Neutrophil (primary cell): ENCODE results near the gene FAM174A.

Experiments
- H3K27ac ChIP-seq: fragments of 200-600 bp; sonication (generic); 2 replicates; pipeline ENCODE4 v1.5.1; 2016; ENCODE audit warnings: mild to moderate bottlenecking, moderate library complexity
- H3K27me3 ChIP-seq: fragments of 200-600 bp; sonication (generic); 2 replicates; pipeline ENCODE4 v1.6.0; 2016; ENCODE audit warnings: mild to moderate bottlenecking
- H3K36me3 ChIP-seq: fragments of 200-600 bp; sonication (generic); 2 replicates; pipeline ENCODE4 v1.5.1; 2017
- H3K4me1 ChIP-seq, 2 experiments: fragments of 200-600 bp in 1 of 2; sonication (generic) in 1 of 2; 1 replicate in 1 of 2; 2 replicates in 1 of 2; pipeline versions ENCODE4 v1.5.1 to v1.6.1; 2013 to 2016; ENCODE audit warnings: low read depth in 1 of 2, low read length in 1 of 2, mild to moderate bottlenecking in 1 of 2, moderate library complexity in 1 of 2; ENCODE audit not compliant: control insufficient read depth in 1 of 2, insufficient read depth in 1 of 2
- H3K4me3 ChIP-seq, 2 experiments: fragments of 200-600 bp in 1 of 2; sonication (generic) in 1 of 2; 1 replicate in 1 of 2; 2 replicates in 1 of 2; pipeline ENCODE4 v1.5.1; 2013 to 2016; ENCODE audit warnings: low read depth in 1 of 2, low read length in 1 of 2, mild to moderate bottlenecking in 1 of 2, moderate library complexity in 1 of 2
- H3K9me3 ChIP-seq: fragments of 200-600 bp; sonication (generic); 2 replicates; pipeline ENCODE4 v1.5.1; 2016
- CTCF ChIP-seq: fragments of 200-600 bp; sonication (generic); IDR thresholded peaks from 2 replicates; pipeline ENCODE4 v1.5.1; 2016; ENCODE audit warnings: antibody characterized with exemption

The FAM174A gene

GRCh38 chr5:100634937-100635534, 99.9 kb downstream of the FAM174A start:
- no peak overlapping the region for H3K4me3 ChIP-seq
- TF ChIP-seq CTCF, result no peak
- no peaks in the 10 kb centered on the region for H3K9me3 ChIP-seq
- H3K4me1 ChIP-seq, result no peaks in the 10 kb centered on the region
- no peaks in the 10 kb centered on the region for H3K36me3 ChIP-seq
- H3K27ac ChIP-seq, result no peak overlapping the region
- H3K27me3 ChIP-seq, result no peaks in the 10 kb centered on the region
